Occipital lobe (tissue), 2 donors: Measurements from ENCODE around the gene PPP2R3C. TPM values are rescaled to one million over a fixed set of nuclear protein-coding genes. Genes with fewer than 3 reads are reported as not detected.
"Not testable (repeated sequence)": the region's sequence is repeated elsewhere in the genome, so short reads cannot be mapped to it uniquely, and the experiment has no call there.

Experiments
- DNase-seq: peaks from one replicate; lab custom pipeline; 2025; lab: John Stamatoyannopoulos, UW
- total RNA-seq: library from RNA; depleted of rRNA; stranded (reverse); fragments of >200 nt; gene quantifications from one replicate; pipeline ENCODE4 v1.2.3, GENCODE V29; 2014

The PPP2R3C gene
- total RNA-seq, 1 donor from 2014 or later = 64.7 TPM

DNA sequence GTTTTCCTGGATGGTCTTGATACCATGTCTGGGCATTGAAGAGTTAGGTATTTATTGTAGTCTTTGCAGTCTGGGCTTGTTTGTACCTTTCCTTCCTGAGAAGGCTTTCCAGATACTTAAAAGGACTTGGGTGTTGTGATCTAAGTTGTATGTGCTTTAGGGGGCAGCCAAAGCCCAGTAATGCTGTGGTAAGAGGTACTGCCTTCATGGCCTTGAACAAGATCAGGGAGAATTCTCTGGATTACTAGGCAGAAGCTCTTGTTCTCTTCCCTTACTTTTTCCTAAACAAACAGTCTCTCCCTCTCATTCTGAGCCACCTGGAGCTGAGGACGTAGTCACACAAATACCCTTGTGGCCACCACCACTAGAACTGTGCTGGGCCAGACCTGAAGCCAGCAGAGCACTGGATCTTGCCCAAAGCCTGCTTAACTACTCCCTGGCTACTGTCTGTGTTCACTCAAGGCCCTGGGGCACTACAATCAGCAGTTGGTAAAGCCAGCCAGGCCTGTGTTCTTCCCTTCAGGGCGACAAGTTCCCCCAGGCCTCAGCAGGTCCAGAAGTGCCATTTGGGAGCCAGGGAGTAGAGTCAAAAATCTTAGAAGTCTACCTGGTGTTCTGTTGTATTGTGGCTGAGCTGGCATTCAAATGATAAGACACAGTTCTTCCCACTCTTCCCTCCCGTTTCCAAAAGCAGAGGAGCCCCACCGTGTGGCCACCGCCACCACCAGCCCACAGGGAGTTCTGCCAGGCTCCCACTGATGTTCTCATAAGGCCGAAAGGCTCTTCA, 11.9 kb upstream of the PPP2R3C start:
- DNase-seq = no peak

DNA sequence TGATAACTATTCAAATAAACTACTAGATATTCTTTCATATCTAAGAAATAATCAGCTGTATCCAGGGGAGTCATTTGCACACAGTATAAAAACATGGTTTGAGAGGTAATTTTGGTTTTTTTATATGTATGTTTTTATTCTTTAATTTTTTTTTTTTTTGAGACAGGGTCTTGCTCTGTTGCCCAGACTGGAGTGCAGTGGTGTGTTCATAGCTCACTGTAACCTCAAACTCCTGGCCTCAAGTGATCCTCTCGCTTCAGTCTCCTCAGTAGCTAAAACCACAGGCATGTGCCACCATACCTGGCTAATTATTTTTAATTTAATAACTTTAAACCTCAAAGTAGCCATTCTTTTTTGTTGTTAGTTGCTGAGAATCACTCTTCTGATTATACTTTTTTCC, 2.3 kb upstream of the PPP2R3C start:
- DNase-seq = no peak

GRCh38 chr14:35123388-35123703, 1.6 kb upstream of the PPP2R3C start:
- DNase-seq = no peak

DNA sequence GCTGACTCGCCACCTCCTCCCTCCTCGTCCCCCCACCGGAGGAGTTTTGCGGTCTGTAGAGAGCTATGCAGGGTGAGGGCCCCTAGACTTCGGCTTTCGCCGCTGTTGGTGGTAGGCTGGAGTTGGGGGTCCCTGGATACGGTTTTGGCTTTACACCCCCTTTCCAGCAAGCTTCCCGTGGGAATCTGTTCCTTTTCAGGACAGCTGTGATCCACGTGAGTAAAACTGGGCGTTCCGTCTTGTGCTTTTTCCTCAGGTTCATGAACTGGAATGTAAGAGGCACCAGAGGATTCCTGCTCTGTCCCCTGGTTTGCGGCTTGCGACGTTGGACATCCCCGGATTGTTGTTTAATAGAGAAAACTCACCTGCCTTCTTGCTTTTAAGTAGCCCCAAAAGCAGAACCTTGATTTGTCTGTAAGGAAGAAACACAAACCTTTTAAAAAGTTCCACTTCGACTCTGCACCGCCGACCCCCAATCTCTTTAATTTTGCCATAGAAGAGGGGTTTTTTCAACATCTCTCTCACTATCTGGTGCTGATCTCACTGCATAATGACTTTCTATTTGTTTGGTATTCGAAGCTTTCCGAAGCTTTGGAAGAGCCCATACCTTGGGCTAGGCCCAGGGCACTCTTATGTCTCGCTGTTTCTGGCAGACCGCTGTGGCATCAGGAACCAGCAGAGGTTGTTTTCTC, 1.1 kb upstream of the PPP2R3C start:
- peak; percentile 39 for DNase-seq

- DNase-seq = no peak
Measured at GRCh38 chr14:35121026-35121886, 534 bp downstream of the PPP2R3C start.

- no peak for DNase-seq
Measured at GRCh38 chr14:35117112-35117511, 4.7 kb downstream of the PPP2R3C start.

DNA sequence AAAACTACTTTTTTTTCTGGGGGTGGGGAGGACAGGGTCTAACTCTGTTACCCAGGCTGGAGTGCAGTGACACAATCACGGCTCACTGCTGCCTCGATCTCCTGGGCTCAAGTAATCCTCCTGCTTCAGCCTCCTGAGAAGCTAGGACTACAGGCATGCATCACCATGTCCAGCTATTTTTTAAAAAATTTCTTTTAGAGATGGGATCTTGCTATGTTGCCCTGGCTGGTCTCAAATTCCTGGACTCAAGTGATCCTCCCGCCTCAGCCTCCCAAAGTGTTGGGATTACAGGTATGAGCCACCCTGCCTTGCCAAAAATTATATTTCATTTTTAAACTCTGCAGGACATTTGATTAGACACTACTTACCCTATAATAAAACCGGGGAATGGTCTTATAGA, 5.5 kb downstream of the PPP2R3C start:
- no peak for DNase-seq

- DNase-seq = no peak
Measured at GRCh38 chr14:35114036-35114435, 7.8 kb downstream of the PPP2R3C start.

- no peak for DNase-seq
Measured at GRCh38 chr14:35113308-35113950, 8.4 kb downstream of the PPP2R3C start.

DNA sequence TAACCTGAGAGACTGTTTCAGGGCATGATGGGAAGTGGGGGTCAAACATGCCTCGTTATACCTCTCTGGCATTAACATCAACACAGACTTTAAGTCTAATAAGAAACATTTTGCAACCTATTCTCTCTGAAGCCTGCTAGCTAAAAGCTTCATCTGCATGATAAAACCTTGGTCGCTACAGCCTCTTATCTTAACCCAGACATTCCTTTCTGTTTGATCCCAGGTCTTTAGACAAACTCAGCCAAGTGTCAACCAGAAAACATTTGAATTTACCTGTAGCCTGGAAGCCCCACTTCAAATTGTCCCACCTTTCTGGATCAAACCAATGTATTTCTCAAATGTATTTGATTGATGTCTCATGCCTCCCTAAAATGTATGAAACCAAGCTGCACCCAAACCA, 9.1 kb downstream of the PPP2R3C start:
- no peak for DNase-seq

DNA sequence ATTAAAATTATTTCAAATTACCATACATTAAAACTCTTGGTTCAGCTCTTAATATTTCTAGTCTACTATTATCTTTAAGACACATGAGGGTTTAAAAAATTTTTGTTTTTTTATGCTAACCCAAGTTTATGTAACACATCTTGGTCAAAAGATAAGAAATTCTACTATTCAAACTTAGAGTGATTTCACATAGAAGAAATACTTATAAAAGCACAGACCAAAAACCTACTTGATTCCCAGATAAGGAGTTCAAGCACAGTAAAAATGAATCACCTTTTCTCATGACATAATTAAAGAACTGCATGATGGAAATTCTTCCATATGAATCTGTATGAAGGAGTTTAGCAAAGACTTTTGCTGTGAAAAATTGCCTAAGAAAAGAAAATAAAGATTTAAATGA, 13.9 kb downstream of the PPP2R3C start:
- DNase-seq = no peak

GRCh38 chr14:35094645-35095044, 27.1 kb downstream of the PPP2R3C start:
- not testable (repeated sequence) for DNase-seq

GRCh38 chr14:35088514-35088913, 33.3 kb downstream of the PPP2R3C start:
- DNase-seq = no peak

DNA sequence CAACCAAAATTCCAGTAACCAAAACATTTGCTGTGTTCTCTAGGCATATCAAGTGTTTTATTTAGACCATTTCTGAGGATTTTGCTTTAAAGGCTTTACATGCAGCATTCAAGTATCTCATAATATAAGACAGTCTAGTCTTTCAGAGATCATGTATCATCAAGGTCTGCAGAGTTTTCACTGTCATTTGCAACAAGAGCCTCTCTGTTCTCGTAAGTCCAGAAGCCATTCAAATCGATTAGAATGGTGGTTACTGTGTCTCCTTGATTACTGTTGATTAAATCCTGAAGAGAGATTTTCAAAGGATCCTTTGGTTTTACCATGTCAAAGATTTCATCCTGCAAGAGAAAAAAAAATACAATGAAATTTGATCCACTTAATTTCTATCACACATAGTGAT, 36.3 kb downstream of the PPP2R3C start:
- DNase-seq = no peak

GRCh38 chr14:35083530-35084150, 38.1 kb downstream of the PPP2R3C start:
- no peak for DNase-seq

DNA sequence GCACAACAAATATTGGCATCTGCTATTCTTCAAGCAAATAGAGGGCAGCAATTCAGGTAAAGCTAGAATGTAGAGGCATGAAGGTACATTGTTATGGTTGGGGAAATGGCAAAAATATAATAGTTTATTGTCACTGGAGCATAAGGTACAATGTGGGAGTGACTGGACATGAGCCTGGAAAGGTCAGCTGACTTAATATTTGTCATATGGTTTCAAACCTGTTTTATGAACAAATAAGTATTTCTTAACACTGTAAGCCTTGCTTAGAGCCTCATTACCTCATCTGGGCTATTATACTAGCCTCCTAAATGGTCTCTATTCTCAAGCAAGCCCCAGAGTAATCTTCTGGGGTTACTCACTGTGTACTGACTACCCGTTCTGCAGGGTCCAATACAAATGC, 42.0 kb downstream of the PPP2R3C start:
- DNase-seq = no peak

- no peak for DNase-seq
Measured at GRCh38 chr14:35078082-35078481, 43.7 kb downstream of the PPP2R3C start.

DNA sequence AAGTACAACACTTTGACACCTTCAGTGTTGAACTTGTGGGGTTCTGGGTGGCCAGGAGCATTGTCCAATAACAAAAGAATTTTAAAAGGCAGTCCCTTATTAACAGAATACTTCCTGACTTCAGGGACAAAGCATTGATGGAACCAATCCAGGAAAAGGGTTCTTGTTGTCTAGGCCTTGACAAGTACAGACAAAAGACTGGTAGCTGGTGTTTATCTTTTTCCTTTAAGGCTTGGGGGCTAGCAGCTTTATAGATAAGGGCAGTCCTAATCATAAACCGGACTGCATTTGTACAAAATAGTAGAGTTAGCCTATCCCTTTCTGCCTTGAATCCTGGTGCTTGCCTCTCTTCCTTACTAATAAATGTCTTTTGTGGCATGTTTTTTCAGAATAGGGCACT, 48.3 kb downstream of the PPP2R3C start:
- DNase-seq = no peak

- DNase-seq = no peak
Measured at GRCh38 chr14:35072226-35072625, 49.6 kb downstream of the PPP2R3C start.

DNA sequence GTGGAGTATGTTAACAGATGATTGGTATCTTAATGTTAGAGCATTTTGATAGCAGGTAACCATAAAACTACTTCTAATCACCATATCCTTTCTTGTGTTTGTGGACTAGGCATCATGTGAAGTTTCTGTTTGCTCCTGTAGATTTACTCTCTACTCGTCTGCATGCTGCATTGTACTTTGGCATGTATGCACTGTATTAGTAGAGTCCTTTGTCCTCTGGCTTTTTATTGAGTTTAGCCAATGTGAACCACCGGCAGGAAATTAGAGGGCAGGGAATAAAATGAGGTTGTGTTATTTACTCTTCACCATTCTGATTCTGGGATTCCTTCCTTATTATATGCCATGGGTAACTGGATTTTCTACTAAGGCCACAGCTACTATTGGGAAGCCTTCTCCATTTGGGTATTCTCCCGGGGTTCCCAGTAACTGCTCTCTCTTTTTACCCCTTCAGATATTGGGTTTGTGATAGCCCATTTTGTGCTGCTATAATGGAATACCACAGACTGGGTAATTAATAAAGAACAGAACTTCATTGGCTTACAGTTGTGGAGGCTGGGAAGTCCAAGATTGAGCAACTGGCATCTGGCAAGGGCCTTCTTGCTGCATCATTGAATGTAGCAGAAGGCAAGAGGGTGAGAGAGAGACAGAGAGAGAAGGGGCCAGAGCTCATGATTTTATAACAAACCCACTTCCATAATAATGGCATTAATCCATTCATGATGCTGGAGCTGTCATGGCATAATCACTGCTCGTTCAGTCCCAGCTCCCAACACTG, 53.4 kb downstream of the PPP2R3C start:
- DNase-seq = no peak

GRCh38 chr14:35065731-35066130, 56.1 kb downstream of the PPP2R3C start:
- not testable (repeated sequence) for DNase-seq
